Heart right ventricle (tissue), 16 donors: ENCODE measurements around the gene CDK2AP2. TPM values are rescaled to one million over a fixed set of nuclear protein-coding genes. Genes with fewer than 3 reads are reported as not detected.

Experiments used
- ATAC-seq, 8 donors: fragments of 200-7000 bp; cut with Tn5 transposase; one replicate each; pipeline ENCODE4 v1.9.1; 2020; ENCODE audit warnings: mild to moderate bottlenecking in 8 of 8, moderate library complexity in 8 of 8, moderate number of reproducible peaks in 1 of 8
- DNase-seq, 2 donors: peaks; one replicate each; pipeline ENCODE4 v3.0.0-alpha.2; 2020
- H3K27ac ChIP-seq, 10 donors: fragments of 200-600 bp; sonication (generic) in 2 of 10; one replicate each; pipeline versions ENCODE4 v1.5.0 to v1.8.0; 2020 to 2022; ENCODE audit warnings: mild to moderate bottlenecking in 3 of 10
- H3K27me3 ChIP-seq, 7 donors: fragments of 200-600 bp; one replicate each; pipeline ENCODE4 v1.8.0; 2021 to 2022; ENCODE audit warnings: mild to moderate bottlenecking in 2 of 7
- H3K36me3 ChIP-seq, 9 donors: fragments of 200-600 bp; sonication (generic) in 1 of 9; one replicate each; pipeline versions ENCODE4 v1.5.0 to v1.8.0; 2020 to 2022; ENCODE audit warnings: mild to moderate bottlenecking in 2 of 9
- H3K4me1 ChIP-seq, 9 donors: fragments of 200-600 bp; sonication (generic) in 1 of 9; one replicate each; pipeline versions ENCODE4 v1.5.0 to v1.8.0; 2020 to 2022; ENCODE audit warnings: mild to moderate bottlenecking in 4 of 9
- H3K4me3 ChIP-seq, 10 donors: fragments of 200-600 bp; sonication (generic) in 2 of 10; one replicate each; pipeline versions ENCODE4 v1.5.0 to v1.8.0; 2020 to 2022; ENCODE audit warnings: mild to moderate bottlenecking in 7 of 10, moderate library complexity in 2 of 10
- H3K9me3 ChIP-seq, 11 donors: fragments of 200-600 bp in 10 of 11; sonication (generic) in 2 of 11; one replicate each; pipeline versions ENCODE4 v1.5.0 to v1.8.0; 2013 to 2022; ENCODE audit warnings: mild to moderate bottlenecking in 2 of 11, control low read depth in 1 of 11, moderate library complexity in 1 of 11
- CTCF ChIP-seq, 9 donors: fragments of 200-600 bp; sonication (generic) in 2 of 9; IDR thresholded peaks; one replicate each; pipeline versions ENCODE4 v1.5.0 to v1.8.0; 2021 to 2022; ENCODE audit warnings: antibody characterized with exemption in 9 of 9, mild to moderate bottlenecking in 5 of 9, moderate library complexity in 1 of 9
- WGBS, 2 donors: extraction: QIAGEN DNeasy Blood & Tissue Kit; methylation state at CpG; one replicate each; pipeline ENCODE4 v1.1.7; 2013; ENCODE audit warnings: inconsistent platforms in 1 of 2; 5-methylcytosine and 5-hydroxymethylcytosine counted together
- intact Hi-C, 10 donors: fragments of 100-400 bp; cut with DNase I; formaldehyde crosslinking; loops; one replicate each; pipeline versions ENCODE4 v1.11.1 to v1.14.2; 2022
- polyA plus RNA-seq, 2 donors: library from polyadenylated mRNA; stranded (reverse); fragments of 200-250 nt; gene quantifications; one replicate each; pipeline ENCODE4 v1.2.3, GENCODE V29; 2013
- total RNA-seq, 10 donors: library from RNA; stranded (reverse); fragmentation: NEBNext Ultra II Directional in 3 of 10; extraction: Animal tissue kit (Norgen Biotek cat#: 25700) in 3 of 10; gene quantifications; one replicate each; pipeline versions ENCODE4 v1.2.1 to v1.2.4, GENCODE V29; 2021 to 2023
- donor health status: Arrhythmogenic right ventricular cardiomyopathy.
- donor health status: ischemic (EF 13 %, LVEDD 7.1; RV severe dilation, severe dysfunction).
- donor health status: healthy with polysubstance abuse.
- donor health status: DM: no; HTN: yes; CAD: no.
- donor health status: DM: no; HTN: no; CAD: no.
- donor health status: ischemic (EF 25% LVEDD 6.9; RV normal size, moderate dysfunction).
- donor health status: ischemic (EF 25% LVEDD 5.7; RV mildly dilated, moderate dysfunction).
- donor health status: healthy.
- donor health status: DM: yes; HTN: yes; CAD: no.
- donor health status: Ischemic cardiomyopathy.
- donor health status: ischemic (EF 35%, LVEDD 5.7; RV mildly dilated, moderate dysfunction).
- donor health status: nonischemic (EF 11% LVEDD 7.7; RV severe dilation, severe dysfunction).
- donor health status: DM: yes; HTN: yes; CAD: no.
- donor health status: PGD.
- donor health status: ischemic (EF 29% LVEDD 5.4; RV normal size, mild dysfunction).
- donor health status: nonischemic (EF 23%, LVEDD 6.1; RV moderate dilation, normal function).

The CDK2AP2 gene
- total and polyA plus RNA-seq, 12 donors, result 29.3 to 602 (median 57.2) TPM

GRCh38 chr11:67499808-67500483 lies 8.0 kb downstream of the CDK2AP2 start:
- intact Hi-C loops, result loop anchor here in 2 of 10 donors (10.0 kb wide), 2 partner anchors 85 to 105 kb away; partner anchors contain the start of genes GSTP1 (in 1 of the 2) and RAD9A (in 1 of the 2)
- no peak overlapping the region for H3K4me3 ChIP-seq

DNA sequence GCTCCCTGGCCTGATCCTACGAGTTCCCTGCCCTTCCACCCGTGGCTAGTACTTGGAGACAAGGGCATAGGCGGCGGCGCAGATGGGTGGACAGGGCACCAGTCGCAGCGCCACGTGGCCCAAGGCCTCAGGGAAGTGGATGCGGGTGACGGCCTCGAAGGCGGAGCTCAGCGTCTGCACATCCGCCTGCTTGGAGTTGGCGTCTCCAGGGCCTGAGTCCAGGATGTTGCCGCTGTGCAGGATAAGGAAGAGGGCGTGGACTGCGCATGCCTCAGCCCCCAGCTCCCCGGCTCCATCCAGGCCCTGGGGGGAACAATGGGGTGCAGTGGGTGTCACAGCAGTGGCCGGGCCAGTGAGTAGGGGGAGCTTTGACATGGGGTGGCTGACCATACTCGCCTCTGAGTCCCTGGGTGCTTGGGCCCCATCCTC lies 9.4 kb downstream of the CDK2AP2 start:
- 70 to 74% methylated on average over 21 of the region's 21 CpGs for WGBS, 2 donors
- no peaks in the 10 kb centered on the region for H3K9me3 ChIP-seq
- TF ChIP-seq CTCF (IDR thresholded peaks at IDR 0.05), result no peak
- H3K4me3 ChIP-seq, result no peak overlapping the region
- peak overlapping the region in 9 of 10 donors; percentile 26 to 77 (median 71) for H3K27ac ChIP-seq
- H3K27me3 ChIP-seq, result no peaks in the 10 kb centered on the region
- ATAC-seq (peak; percentile 32 to 84 (median 74)), DNase-seq (peak; percentile 50 to 73)
- peaks cover under 1 to 18% (median 11%) of the 10 kb centered on the region in 9 donors for H3K4me1 ChIP-seq
- intact Hi-C loops, result no loop called here
- H3K36me3 ChIP-seq, result peaks cover 0 to 92% (median 31%) of the 10 kb centered on the region in 9 donors

More at GRCh38 chr11:67499808-67500483, 8.0 kb downstream of the CDK2AP2 start:
- Histone ChIP-seq H3K27ac (no peak overlapping the region), H3K9me3 (no peaks in the 10 kb centered on the region), H3K36me3 (peaks cover 0 to 78% (median 23%) of the 10 kb centered on the region in 9 donors), H3K27me3 (no peaks in the 10 kb centered on the region), H3K4me1 (peaks cover 6 to 27% (median 15%) of the 10 kb centered on the region in 9 donors)
- WGBS, 2 donors, result 94 to 97% methylated on average over 26 of the region's 26 CpGs
- no peak for TF ChIP-seq CTCF (IDR thresholded peaks at IDR 0.05)
- ATAC-seq (no peak), DNase-seq (no peak)

- Histone ChIP-seq H3K4me1 (peaks cover 0 to 13% (median 5%) of the 10 kb centered on the region in 9 donors), H3K9me3 (no peaks in the 10 kb centered on the region), H3K27ac (peak overlapping the region in 8 of 10 donors; percentile 24 to 77 (median 71)), H3K4me3 (no peak overlapping the region), H3K27me3 (no peaks in the 10 kb centered on the region), H3K36me3 (peaks cover 0 to 97% (median 36%) of the 10 kb centered on the region in 9 donors)
- intact Hi-C loops, result no loop called here
- TF ChIP-seq CTCF (IDR thresholded peaks at IDR 0.05), result no peak
- no peak for DNase-seq
- peak in 1 of 8 donors; percentile 3 for ATAC-seq
- WGBS, 2 donors, result 95 to 97% methylated on average over 21 of the region's 21 CpGs
Observed at GRCh38 chr11:67497656-67498291, 10.2 kb downstream of the CDK2AP2 start.

- Histone ChIP-seq H3K9me3 (no peaks in the 10 kb centered on the region), H3K36me3 (peaks cover 0 to 97% (median 45%) of the 10 kb centered on the region in 9 donors), H3K27ac (no peak overlapping the region), H3K4me1 (peaks cover 0 to 13% (median 5%) of the 10 kb centered on the region in 9 donors), H3K4me3 (no peak overlapping the region), H3K27me3 (no peaks in the 10 kb centered on the region)
- intact Hi-C loops, result no loop called here
- DNase-seq (no peak), ATAC-seq (no peak)
- WGBS, 2 donors, result 92 to 95% methylated on average over 12 of the region's 12 CpGs
- TF ChIP-seq CTCF (IDR thresholded peaks at IDR 0.05), result no peak
Observed at GRCh38 chr11:67496113-67496512, 11.8 kb downstream of the CDK2AP2 start.
